ENCODE data around the gene F2RL1. TPM values are rescaled to one million over a fixed set of nuclear protein-coding genes. Genes with fewer than 3 reads are reported as not detected.

F2RL1 gene
- total and polyA plus RNA-seq, 4 donors, result 3.8 to 19.2 (median 5.4) TPM

GRCh38 chr5:76838481-76839261 lies 19.8 kb downstream of the F2RL1 start:
- Histone ChIP-seq H3K36me3 (ENCODE audit: control insufficient read depth in 4 of 4, insufficient read depth in 4 of 4, low read length in 4 of 4) (no peaks in the 10 kb centered on the region), H3K4me3 (no peak overlapping the region), H3K27me3 (ENCODE audit: control insufficient read depth in 3 of 3, insufficient read depth in 3 of 3, low read length in 2 of 3) (no peaks in the 10 kb centered on the region), H3K9ac (ENCODE audit: insufficient read depth in 1 of 2, low read length in 2 of 2) (no peak overlapping the region), H3K9me3 (ENCODE audit: control insufficient read depth in 4 of 4, insufficient read depth in 3 of 4, low read length in 3 of 4) (no peaks in the 10 kb centered on the region), H3K27ac (ENCODE audit: low read depth in 1 of 2, low read length in 1 of 2) (no peak overlapping the region), H3K4me1 (ENCODE audit: control insufficient read depth in 5 of 5, insufficient read depth in 5 of 5, low read length in 5 of 5) (no peaks in the 10 kb centered on the region)
- ATAC-seq (ENCODE audit: insufficient read depth, low FRiP score), result no peak
- no peak for DNase-seq
- WGBS, 2 donors, result 56 to 62% methylated on average over 7 of the region's 7 CpGs
- no peak for TF ChIP-seq CTCF (IDR thresholded peaks at IDR 0.05; ENCODE audit: control extremely low read depth, extremely low read depth)

- Histone ChIP-seq H3K9ac (ENCODE audit: insufficient read depth in 1 of 2, low read length in 2 of 2) (no peak overlapping the region), H3K4me3 (no peak overlapping the region), H3K27ac (ENCODE audit: low read depth in 1 of 2, low read length in 1 of 2) (no peak overlapping the region), H3K27me3 (ENCODE audit: control insufficient read depth in 3 of 3, insufficient read depth in 3 of 3, low read length in 2 of 3) (no peaks in the 10 kb centered on the region), H3K9me3 (ENCODE audit: control insufficient read depth in 4 of 4, insufficient read depth in 3 of 4, low read length in 3 of 4) (no peaks in the 10 kb centered on the region), H3K36me3 (ENCODE audit: control insufficient read depth in 4 of 4, insufficient read depth in 4 of 4, low read length in 4 of 4) (no peaks in the 10 kb centered on the region), H3K4me1 (ENCODE audit: control insufficient read depth in 5 of 5, insufficient read depth in 5 of 5, low read length in 5 of 5) (no peaks in the 10 kb centered on the region)
- WGBS, 2 donors, result 78 to 79% methylated on average over 3 of the region's 3 CpGs
- no peak for TF ChIP-seq CTCF (IDR thresholded peaks at IDR 0.05; ENCODE audit: control extremely low read depth, extremely low read depth)
- no peak for ATAC-seq (ENCODE audit: insufficient read depth, low FRiP score)
- no peak for DNase-seq
Measured at GRCh38 chr5:76841361-76841760, 22.5 kb downstream of the F2RL1 start.

GRCh38 chr5:76845890-76846289 lies 27.1 kb downstream of the F2RL1 start:
- Histone ChIP-seq H3K27ac (ENCODE audit: low read depth in 1 of 2, low read length in 1 of 2) (no peak overlapping the region), H3K4me3 (no peak overlapping the region), H3K4me1 (ENCODE audit: control insufficient read depth in 5 of 5, insufficient read depth in 5 of 5, low read length in 5 of 5) (no peaks in the 10 kb centered on the region), H3K36me3 (ENCODE audit: control insufficient read depth in 4 of 4, insufficient read depth in 4 of 4, low read length in 4 of 4) (no peaks in the 10 kb centered on the region), H3K27me3 (ENCODE audit: control insufficient read depth in 3 of 3, insufficient read depth in 3 of 3, low read length in 2 of 3) (no peaks in the 10 kb centered on the region), H3K9ac (ENCODE audit: insufficient read depth in 1 of 2, low read length in 2 of 2) (no peak overlapping the region), H3K9me3 (ENCODE audit: control insufficient read depth in 4 of 4, insufficient read depth in 3 of 4, low read length in 3 of 4) (no peaks in the 10 kb centered on the region)
- TF ChIP-seq CTCF (IDR thresholded peaks at IDR 0.05; ENCODE audit: control extremely low read depth, extremely low read depth), result no peak
- ATAC-seq (ENCODE audit: insufficient read depth, low FRiP score) (no peak), DNase-seq (no peak)
- WGBS, 2 donors, result 92 to 94% methylated on average over 3 of the region's 3 CpGs
